Measurements from ENCODE around the gene HSF2BP.
"Not testable (repeated sequence)": the region's sequence is repeated elsewhere in the genome, so short reads cannot be mapped to it uniquely, and the experiment has no call there.

Gene HSF2BP

DNA sequence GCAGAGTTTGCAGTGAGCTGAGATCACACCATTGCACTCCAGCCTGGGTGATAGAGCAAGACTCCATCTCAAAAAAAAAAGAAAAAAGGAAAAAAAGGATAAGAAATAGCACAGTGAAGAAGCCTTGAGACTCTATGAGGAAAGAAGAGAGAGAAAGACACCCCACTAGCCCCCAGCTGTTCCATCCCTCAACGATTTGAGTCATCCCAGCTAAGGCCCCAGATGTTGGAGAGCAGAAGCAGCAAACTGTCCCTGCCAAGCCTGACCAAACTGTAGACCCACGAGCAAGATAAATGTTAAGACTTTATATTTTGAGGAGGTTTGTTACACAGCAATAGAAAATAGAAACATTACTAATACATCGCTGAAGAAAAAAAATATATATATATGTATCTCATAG is 42.4 kb downstream of the HSF2BP start:
- not testable (repeated sequence) for DNase-seq

DNA sequence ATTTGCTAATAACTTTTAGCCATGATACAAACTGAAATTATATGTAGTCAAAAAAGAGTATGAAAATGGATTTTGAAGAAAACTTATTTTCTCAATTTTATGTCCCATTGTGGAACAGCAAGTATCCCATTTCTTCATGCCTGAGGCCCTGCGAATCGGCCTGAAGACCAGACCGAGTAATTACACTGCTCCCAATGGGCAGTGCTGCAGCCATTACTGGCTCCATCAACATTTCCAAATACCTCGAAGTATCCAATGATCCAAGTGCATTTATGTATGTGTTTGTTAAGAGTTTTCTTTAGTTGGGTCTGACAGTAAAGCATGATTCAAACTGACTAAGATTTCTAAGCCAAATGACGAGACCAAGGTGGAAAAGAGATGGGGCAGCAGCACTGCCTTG is 44.4 kb downstream of the HSF2BP start:
- no peak for DNase-seq

DNA sequence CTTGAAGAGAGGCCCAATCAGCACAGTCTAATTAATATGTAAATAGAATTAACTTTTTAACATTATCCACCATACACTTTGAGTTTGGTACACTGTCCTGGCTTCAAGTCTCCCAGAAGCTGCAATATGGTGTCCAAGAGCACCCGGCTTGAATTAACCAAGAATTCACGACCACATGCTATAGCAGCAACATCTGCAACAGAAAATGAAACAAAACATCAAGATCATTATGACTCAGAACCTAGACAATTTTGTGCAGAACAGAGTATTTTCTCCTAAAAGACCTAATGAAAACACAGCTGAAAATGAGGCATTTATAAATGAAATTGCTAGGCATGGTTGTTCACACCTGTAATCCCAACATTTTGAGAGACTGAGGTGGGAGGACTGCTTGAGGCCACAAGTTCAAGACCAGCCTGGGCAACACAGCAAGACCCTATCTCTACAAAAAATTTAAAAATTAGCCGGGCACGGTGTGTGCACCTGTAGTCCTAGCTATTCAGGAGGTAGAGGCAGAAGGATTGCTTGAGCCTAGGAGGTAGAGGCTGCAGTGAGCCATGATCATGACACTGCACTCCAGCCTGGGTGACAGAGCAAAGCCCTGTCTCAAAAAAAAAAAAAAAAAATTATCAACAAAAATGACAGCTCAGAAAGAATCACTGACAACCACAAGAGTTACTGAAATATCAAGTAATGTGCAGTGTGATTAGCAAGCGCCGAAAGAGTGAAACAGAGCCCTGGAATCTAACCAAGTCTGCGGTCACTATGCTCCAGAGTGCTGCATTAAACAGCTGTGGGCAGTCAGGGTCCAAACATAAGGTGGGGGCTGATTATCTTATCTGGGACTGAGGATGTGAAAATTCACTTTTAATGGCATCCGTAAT is 45.3 kb downstream of the HSF2BP start:
- DNase-seq: no peak

DNA sequence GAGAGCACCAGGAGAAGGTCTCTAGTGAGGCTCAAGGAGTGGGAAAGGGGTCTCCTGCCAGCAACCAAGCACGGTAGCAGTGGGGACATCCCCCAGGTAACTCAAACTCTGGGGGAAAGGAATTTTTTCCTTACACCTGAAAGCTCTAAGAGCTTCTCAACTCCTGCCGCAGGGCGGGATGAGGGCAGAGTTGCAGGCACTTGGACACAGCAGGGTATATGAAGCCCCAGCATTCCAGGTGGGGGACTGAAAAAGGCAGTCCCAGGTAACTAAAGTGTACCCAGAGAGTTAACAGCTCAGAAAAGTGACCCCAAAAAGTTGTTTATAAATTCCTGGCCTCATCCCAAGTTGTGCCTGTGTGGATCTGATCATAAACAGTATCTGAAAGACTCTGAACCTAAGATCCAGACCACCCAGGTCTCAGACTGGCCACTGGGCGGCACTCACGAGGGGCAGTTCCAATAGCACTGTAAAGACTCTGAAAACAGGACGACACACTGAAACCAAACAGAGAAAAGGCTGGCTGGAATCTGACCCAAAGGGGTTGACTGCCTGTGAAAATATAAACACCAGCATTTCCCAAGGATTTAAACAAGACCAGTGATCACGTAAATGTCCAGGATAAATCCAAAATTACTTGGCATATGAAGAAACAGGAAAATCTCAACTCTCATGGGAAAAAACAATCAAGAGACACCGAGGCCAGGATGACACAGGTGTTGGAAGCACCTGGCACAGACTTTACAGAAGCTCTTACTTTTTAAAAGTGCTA is 47.5 kb downstream of the HSF2BP start:
- DNase-seq: peak in 1 of 2 experiments; percentile 71

DNA sequence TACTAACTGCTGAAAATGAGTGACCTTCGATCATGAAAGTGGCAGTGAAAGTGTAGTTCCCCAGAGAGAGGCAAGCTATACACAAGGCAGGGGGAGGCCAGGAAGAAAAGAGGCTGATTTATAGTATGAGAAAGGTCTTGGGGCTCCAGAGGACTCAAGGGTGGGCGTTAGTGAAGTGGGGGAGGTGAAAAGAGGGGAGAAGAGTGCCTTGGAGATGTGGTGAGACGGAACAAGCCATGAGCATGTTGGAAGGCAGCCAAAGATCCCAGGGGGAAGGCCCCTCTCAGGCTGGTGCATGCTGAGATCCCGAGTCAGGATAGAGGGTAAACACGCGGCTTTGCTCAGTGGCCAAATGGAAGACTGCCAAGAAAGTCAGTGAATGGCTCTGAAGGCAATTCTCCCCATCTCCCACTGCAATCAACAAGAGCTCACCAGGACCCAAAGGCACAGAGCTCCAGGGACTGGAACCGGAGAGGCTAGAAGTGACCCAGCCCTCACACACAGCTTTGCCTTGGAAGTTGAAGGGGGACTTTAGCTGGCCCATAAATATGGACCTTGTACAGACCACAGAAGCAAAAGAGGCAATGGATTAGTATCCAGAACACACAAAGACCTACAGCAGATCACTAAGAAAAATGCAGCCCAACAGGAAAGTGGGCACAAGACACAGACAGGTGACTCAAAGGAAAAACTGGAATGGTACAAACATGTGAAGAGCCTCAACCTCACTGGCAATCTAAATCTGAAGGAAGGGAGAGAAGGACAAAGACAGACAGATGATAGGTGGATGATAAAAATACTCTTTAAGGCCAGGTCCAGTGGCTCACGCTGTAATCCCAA is 49.6 kb downstream of the HSF2BP start:
- no peak for DNase-seq

DNA sequence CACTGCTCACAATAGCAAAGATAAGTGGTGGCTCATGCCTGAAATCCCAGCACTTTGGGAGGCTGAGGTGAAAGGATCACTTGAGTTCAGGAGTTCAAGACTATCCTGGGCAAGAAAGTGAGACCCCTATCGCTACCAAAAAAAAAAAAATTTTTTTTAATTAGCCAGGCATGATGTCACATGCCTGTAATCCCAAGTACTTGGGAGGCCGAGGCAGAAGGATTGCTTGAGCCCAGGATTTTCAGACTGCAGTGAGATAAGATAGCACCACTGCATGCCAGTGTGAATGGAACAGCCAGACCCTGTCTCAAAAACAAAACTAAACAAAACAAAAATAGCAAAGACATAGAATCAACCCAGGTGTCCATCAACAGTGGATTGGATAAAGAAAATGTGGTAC is 50.6 kb downstream of the HSF2BP start:
- DNase-seq: no peak

GRCh38 chr21:43608225-43608624 is 51.1 kb downstream of the HSF2BP start:
- no peak for DNase-seq

DNA sequence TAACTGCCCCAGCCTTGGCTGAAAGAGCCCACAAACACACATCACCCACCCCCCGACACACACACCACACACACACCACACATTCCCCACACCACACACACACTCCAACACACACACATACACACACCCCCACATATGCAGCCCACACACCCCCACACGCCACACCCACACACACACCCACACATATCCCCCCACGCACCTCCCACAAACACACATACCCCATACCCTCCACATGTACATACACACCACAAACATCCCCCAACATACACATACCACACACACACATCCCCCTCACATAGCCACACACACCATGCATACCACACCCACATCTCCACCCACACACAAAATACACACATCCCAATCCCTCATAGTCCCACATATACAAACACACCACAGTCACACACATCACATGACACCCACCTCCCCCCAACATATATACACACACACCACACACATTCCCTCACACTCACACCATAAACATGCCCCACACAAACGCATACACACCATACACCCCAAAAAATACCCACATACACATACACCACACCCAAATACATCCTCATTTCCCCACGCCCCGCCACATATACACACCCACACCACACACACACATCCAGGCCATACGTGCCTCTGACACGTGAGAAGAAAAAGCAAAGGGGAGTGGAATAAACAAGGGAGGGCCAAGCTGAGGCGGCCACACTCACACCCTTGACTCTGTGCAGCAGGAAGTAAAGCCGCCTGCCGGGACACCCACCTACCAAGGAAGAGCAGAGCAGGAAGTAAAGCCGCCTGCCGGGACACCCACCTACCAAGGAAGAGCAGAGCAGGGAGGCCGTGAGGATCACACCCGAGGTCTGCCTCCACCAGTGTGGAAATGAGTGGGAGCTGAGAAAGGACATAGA is 53.7 kb downstream of the HSF2BP start:
- no peak for DNase-seq

GRCh38 chr21:43604505-43605204 is 54.6 kb downstream of the HSF2BP start:
- DNase-seq: no peak

DNA sequence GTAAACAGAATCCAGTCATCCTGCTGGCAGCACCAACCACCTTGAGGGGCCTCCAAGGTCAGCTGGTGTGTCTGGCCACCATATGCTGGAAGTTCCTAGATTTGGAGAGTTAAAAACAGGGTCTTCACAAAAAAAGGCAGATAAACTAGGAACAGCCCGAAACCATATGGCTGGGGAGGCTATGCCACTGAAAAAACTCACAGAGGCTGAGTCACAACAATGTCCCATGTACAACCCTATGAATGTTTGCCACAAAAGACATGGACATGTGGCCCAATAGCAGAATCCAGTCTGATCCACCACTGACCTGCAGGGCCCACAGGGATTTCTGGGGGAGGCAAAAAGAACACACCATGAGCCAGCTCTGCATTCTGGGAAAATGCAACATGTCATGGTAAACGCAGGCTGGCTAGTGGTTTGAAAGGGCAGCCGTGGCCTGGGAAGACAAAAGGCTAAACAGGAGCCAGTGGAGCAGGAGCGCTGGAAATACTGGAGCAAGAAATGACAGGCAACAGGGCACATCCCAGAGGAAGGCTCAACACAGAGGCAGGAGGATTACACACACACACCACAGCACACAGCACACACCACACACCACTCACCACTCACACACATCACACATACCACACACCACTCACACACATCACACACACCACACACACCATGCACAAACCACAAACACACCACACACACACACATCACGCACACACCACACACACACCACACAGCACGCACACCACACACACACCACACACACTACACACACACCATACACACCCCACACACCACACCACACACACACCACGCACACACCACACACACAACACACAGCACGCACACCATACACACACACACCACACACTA is 55.4 kb downstream of the HSF2BP start:
- no peak for DNase-seq

DNA sequence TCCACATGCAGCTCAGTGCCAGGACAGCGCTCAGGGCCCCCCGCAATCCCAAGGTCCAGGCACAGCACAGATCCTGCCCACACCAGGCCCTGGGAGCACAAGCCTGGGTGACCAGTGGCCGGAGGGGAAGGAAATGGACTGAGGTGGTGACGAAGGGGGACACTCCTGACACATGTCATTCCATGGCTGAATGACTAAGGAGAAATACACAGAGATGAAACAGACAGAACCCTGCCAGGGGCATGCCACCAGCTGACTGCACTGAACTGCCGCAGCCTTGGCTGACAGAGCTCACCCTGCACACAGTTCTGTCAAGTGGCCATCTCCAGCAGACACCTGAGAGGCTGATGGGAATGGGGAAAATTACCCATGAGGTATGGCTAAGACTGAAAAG is 56.1 kb downstream of the HSF2BP start:
- DNase-seq: no peak

DNA sequence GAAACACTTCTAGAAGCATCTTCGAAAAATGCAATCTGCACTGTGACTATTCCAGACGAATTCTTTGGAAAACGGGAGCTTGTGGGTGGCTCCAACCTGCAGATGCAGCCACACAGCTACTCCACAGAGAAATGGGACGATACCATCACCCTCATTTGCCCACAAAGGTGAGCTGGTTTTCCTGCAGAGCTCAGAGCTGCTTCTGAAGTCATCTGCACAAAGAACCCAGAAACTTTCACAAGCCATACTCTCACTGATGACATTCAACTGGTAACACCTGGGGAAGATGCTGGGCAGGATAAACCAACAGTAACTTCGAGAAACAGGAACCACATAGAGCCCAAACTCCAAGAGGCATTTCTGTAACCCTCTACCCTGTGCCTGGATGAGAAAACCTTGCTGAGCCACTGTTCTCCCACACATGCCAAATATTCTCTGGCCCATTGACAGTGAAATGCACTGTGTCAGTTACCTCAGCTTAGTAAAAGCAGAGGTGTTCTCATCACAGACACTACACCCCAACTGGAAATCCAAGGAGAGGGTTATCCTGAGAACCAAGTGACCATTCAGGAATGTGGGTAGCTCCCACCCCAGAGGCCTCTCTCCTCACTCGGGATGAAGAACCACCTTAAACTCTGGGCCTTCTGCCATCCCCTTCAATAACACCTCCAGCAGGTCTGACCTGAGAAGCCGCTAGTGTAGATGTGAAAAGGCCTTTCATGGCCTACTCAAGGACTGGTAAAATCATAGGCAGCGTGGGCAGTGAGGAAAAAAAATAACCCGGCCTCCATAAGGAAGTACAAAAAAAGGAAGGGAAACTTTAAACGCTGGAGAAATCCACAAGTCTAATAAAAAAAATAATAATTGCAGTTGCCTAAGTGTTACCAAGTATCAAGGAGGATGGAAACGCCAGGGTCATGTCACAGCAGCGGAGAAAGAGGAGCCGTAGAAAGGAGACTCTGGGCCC is 56.7 kb downstream of the HSF2BP start:
- DNase-seq: no peak

DNA sequence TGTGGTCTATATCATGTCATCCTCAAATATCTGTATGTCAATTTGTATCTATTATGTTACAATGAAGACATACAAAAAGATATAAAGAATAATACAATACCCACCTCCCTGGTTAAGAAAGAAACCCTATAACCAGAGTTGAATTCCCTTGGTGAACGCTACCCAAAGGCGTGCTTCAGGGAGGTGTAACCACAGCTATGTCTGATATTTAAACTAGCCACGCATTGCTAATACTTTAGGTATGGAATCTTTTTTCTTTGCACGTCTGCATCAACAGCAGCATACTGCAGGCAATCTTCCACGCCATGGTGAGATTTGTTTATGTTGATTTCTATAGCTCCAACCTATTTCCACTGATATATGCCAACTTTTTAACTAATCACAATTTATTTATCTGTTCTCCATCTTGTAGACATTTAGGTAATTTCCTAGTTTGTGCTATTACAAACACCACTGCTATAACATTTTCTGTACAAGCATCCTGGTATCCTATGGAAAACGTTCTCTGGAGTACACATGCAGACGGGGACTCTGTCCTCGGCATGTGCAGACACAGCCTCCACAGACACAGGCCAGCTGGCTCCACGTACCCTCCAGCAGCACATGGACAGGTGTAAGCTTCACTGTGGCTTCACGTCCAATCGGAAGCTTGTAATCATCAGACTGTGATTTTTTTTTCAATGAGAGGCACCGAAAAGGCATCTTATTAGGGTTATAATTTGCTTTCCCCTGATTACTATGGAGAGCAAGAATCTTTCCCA is 58.5 kb downstream of the HSF2BP start:
- no peak for DNase-seq

GRCh38 chr21:43599728-43600127 is 59.6 kb downstream of the HSF2BP start:
- no peak for DNase-seq

- no peak for DNase-seq
Measured at GRCh38 chr21:43598416-43599120, 60.7 kb downstream of the HSF2BP start.

- no peak for DNase-seq
Measured at GRCh38 chr21:43597540-43598250, 61.6 kb downstream of the HSF2BP start.

- no peak for DNase-seq
Measured at GRCh38 chr21:43597052-43597451, 62.2 kb downstream of the HSF2BP start.
